WTC11 (cell line): ENCODE results near the gene RFESD.
"Not testable (repeated sequence)": the region's sequence is repeated elsewhere in the genome, so short reads cannot be mapped to it uniquely, and the experiment has no call there.

ENCODE experiments used
- AFF4 ChIP-seq: sonication (generic); formaldehyde crosslinking; IDR thresholded peaks from 2 replicates; pipeline ENCODE4 v1.8.1; 2023; ENCODE audit warnings: mild to moderate bottlenecking, missing genetic modification reagents, borderline replicate concordance
- CREB1 ChIP-seq: sonication (generic); formaldehyde crosslinking; IDR thresholded peaks from 2 replicates; pipeline ENCODE4 v1.8.0; 2023; ENCODE audit warnings: mild to moderate bottlenecking, missing genetic modification reagents
- ETV6 ChIP-seq: sonication (generic); formaldehyde crosslinking; IDR thresholded peaks from 2 replicates; pipeline ENCODE4 v1.8.1; 2022; ENCODE audit warnings: mild to moderate bottlenecking, missing genetic modification reagents
- JUN ChIP-seq: sonication (generic); formaldehyde crosslinking; IDR thresholded peaks from 2 replicates; pipeline ENCODE4 v1.8.0; 2023; ENCODE audit warnings: mild to moderate bottlenecking, missing genetic modification reagents
- MAX ChIP-seq: sonication (generic); formaldehyde crosslinking; IDR thresholded peaks from 2 replicates; pipeline ENCODE4 v1.8.0; 2022; ENCODE audit warnings: mild to moderate bottlenecking, missing genetic modification reagents
- MLX ChIP-seq: sonication (generic); formaldehyde crosslinking; IDR thresholded peaks from 2 replicates; pipeline ENCODE4 v1.8.1; 2023; ENCODE audit warnings: mild to moderate bottlenecking, missing genetic modification reagents, moderate library complexity
- TF ChIP-seq, protein P1 (sequence below): fragments of 200-600 bp; IDR thresholded peaks from 2 replicates; pipeline ENCODE4 v1.8.0; 2022; ENCODE audit warnings: antibody characterized with exemption

GRCh38 chr5:95646226-95646568 is 380 bp upstream of the RFESD start:
- TF ChIP-seq, protein P1, sequence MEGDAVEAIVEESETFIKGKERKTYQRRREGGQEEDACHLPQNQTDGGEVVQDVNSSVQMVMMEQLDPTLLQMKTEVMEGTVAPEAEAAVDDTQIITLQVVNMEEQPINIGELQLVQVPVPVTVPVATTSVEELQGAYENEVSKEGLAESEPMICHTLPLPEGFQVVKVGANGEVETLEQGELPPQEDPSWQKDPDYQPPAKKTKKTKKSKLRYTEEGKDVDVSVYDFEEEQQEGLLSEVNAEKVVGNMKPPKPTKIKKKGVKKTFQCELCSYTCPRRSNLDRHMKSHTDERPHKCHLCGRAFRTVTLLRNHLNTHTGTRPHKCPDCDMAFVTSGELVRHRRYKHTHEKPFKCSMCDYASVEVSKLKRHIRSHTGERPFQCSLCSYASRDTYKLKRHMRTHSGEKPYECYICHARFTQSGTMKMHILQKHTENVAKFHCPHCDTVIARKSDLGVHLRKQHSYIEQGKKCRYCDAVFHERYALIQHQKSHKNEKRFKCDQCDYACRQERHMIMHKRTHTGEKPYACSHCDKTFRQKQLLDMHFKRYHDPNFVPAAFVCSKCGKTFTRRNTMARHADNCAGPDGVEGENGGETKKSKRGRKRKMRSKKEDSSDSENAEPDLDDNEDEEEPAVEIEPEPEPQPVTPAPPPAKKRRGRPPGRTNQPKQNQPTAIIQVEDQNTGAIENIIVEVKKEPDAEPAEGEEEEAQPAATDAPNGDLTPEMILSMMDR = not testable (repeated sequence)
- not testable (repeated sequence) for TF ChIP-seq AFF4, MLX, CREB1, ETV6, JUN, MAX (CRISPR knock-in tag)
